ENCODE data around the gene ST3GAL2. TPM values are rescaled to one million over a fixed set of nuclear protein-coding genes. Genes with fewer than 3 reads are reported as not detected.

The ST3GAL2 gene, protein sequence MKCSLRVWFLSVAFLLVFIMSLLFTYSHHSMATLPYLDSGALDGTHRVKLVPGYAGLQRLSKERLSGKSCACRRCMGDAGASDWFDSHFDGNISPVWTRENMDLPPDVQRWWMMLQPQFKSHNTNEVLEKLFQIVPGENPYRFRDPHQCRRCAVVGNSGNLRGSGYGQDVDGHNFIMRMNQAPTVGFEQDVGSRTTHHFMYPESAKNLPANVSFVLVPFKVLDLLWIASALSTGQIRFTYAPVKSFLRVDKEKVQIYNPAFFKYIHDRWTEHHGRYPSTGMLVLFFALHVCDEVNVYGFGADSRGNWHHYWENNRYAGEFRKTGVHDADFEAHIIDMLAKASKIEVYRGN
- 32.7 and 35.9 TPM in 2 replicates for total RNA-seq (2014; rRNA removed; shearing (Covaris generic))

GRCh38 chr16:70438969-70439862, at the start of gene ST3GAL2:
Gene ST3GAL2, minus strand, starts transcription at chr16:70439100. Its CDS starts 40,570 bp downstream, at chr16:70398530.
- in situ Hi-C loops (cut with HindIII; ENCODE audit: low sequenced_read_pairs), result no loop called here
- peak; percentile 97 for DNase-seq (ENCODE audit: low spot score)

- in situ Hi-C loops (cut with HindIII; ENCODE audit: low sequenced_read_pairs), result no loop called here
Observed at GRCh38 chr16:70484867-70485266, 46.0 kb upstream of the ST3GAL2 start.

DNA sequence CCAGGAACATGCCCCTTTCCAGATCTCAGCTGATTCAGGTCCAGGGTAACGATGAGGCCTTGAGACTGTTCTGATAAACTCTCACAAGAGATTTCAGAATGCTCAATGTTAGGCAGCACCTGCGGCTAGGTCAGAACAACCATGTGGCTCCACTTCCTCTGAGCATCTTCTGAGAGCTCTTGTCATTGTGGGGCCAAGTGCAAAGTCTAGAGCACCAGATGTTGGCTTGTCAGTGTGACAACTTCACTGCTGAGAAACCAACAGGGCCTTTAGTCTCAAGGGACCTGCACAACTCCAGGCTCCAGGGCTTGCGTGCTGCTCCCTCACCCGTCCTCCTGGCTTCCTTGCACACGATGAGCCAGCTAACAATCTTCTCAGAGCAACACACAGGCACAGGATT, 44.5 kb upstream of the ST3GAL2 start:
- in situ Hi-C loops (cut with HindIII; ENCODE audit: low sequenced_read_pairs), result no loop called here

More at GRCh38 chr16:70484867-70485266, 46.0 kb upstream of the ST3GAL2 start:
- DNase-seq (ENCODE audit: low spot score), result no peak

GRCh38 chr16:70482624-70483023, 43.7 kb upstream of the ST3GAL2 start:
- DNase-seq (ENCODE audit: low spot score), result no peak
- in situ Hi-C loops (cut with HindIII; ENCODE audit: low sequenced_read_pairs), result no loop called here

More for the DNA sequence above, 44.5 kb upstream of the ST3GAL2 start:
- no peak for DNase-seq (ENCODE audit: low spot score)

GRCh38 chr16:70481929-70482536, 43.1 kb upstream of the ST3GAL2 start:
- in situ Hi-C loops (cut with HindIII; ENCODE audit: low sequenced_read_pairs), result no loop called here

GRCh38 chr16:70480127-70481105, 41.5 kb upstream of the ST3GAL2 start:
- DNase-seq (ENCODE audit: low spot score), result no peak
- in situ Hi-C loops (cut with HindIII; ENCODE audit: low sequenced_read_pairs), result no loop called here

More at GRCh38 chr16:70481929-70482536, 43.1 kb upstream of the ST3GAL2 start:
- DNase-seq (ENCODE audit: low spot score), result no peak

DNA sequence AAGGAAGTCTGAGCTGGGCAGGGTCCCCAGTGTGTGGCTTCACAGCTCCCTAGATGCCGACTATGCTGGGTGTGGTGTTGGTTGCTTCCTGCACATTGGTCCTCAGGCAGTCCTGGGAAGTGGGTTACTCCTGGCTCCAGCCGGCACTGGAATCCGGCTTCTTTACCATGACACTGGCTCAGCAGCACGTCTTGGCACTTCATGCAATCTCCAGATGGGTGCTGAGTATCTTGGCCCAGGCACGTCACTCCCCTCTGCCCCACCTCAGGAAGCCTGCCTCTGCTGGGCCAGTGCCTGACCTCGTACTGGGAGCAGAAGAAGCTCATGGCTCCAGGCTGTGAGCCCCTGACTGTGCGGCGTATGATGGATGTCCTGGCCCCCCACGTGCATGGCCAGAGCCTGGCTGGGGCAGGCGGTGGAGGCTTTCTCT, 40.0 kb upstream of the ST3GAL2 start:
- peak; percentile 69 for DNase-seq (ENCODE audit: low spot score)
- in situ Hi-C loops (cut with HindIII; ENCODE audit: low sequenced_read_pairs), result no loop called here

GRCh38 chr16:70478169-70478568, 39.3 kb upstream of the ST3GAL2 start:
- DNase-seq (ENCODE audit: low spot score), result no peak
- in situ Hi-C loops (cut with HindIII; ENCODE audit: low sequenced_read_pairs), result no loop called here

DNA sequence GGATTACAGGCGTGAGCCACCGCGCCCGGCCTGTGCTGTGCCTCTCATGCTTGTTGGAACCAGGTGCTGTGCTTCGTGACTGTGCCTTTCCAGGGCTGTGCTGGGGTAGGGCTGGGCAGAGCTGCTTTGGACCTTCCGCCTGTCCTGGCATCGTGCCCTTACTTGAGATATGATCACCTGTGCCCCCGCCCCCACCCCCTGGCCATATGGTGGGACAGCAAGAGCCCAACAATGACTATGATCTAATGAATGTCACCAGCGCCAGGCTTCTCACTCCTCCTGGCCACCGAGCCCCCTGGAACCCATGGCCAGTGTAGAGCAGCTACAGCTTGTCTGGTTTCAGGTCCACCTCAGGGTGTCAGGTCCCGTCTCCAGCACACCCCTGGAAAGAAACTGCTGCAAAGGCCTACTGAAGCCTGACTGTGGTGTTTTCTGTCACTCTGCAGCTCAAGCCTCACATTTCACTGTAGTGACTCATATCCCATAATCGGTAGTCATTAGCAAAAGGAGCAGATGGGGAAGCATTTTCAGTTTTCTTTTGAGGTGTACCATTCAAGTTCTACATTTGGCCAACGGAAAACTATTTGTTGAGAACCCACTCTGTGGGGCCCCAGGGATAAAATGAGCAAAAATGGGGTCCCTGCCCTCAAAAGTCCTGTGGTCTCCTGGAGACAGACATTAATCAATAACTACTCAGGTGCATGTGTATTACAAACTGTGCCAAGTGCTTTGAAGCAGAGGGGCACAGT, 37.5 kb upstream of the ST3GAL2 start:
- in situ Hi-C loops (cut with HindIII; ENCODE audit: low sequenced_read_pairs), result no loop called here
- DNase-seq (ENCODE audit: low spot score), result peak; percentile 94

DNA sequence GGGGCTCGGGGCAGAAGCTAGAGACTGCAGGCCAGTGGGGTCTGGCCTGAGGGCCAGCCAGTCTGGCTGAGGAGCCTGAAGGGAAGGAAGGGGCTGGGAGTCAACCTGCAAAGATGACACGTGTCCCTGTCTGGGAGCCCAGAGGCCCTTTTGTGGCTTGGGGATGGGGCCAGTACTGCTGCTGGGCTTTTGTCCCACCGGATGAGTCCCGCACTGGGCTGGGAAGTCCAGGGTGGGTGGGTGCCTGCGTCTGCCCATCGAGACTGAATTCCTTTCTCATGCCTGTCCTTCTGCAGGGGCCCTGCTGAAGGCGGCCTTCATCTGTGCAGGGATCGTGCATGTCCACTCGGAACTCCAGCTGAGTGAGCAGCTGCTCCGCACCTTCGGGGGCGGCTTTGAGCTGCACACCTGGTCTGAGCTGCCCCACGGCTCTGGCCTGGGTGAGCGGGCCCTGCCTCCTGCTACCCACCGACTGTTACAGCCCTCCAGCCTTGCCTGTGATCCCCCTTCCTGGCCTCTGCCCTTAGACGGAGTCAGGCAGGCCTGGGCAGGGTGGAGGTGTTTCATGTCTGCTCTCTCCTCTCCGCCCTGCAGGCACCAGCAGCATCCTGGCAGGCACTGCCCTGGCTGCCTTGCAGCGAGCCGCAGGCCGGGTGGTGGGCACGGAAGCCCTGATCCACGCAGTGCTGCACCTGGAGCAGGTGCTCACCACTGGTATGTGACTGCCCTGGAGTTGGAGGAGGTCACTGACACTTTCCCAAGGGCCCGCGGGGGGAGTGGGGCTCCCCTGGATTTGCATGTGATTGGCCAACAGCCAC, 36.4 kb upstream of the ST3GAL2 start:
- DNase-seq (ENCODE audit: low spot score), result peak; percentile 35
- in situ Hi-C loops (cut with HindIII; ENCODE audit: low sequenced_read_pairs), result no loop called here

- in situ Hi-C loops (cut with HindIII; ENCODE audit: low sequenced_read_pairs), result no loop called here
- DNase-seq (ENCODE audit: low spot score), result no peak
Observed at GRCh38 chr16:70474320-70475053, 35.6 kb upstream of the ST3GAL2 start.

- in situ Hi-C loops (cut with HindIII; ENCODE audit: low sequenced_read_pairs), result no loop called here
- no peak for DNase-seq (ENCODE audit: low spot score)
Observed at GRCh38 chr16:70473446-70474319, 34.8 kb upstream of the ST3GAL2 start.

DNA sequence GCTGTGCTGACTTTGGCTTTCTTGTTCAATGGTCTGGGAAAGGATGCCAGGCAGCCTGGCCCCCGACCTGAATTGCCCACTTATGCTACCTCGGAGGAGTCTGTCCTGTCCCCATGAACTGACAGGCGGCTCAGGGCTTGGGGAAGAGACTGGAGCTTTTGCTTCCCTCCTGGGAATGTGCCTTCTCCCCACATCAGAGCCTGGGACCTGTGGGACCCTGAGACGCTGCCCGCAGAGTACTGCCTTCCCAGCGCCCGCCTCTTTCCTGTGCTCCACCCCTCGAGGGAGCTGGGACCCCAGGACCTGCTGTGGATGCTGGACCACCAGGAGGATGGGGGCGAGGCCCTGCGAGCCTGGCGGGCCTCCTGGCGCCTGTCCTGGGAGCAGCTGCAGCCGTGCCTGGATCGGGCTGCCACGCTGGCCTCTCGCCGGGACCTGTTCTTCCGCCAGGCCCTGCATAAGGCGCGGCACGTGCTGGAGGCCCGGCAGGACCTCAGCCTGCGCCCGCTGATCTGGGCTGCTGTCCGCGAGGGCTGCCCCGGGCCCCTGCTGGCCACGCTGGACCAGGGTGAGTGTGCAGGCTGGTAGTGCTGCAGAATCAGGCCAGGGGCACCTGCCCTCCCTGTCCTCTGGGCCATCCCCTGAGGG, 34.0 kb upstream of the ST3GAL2 start:
- peak; percentile 64 for DNase-seq (ENCODE audit: low spot score)
- in situ Hi-C loops (cut with HindIII; ENCODE audit: low sequenced_read_pairs), result no loop called here

DNA sequence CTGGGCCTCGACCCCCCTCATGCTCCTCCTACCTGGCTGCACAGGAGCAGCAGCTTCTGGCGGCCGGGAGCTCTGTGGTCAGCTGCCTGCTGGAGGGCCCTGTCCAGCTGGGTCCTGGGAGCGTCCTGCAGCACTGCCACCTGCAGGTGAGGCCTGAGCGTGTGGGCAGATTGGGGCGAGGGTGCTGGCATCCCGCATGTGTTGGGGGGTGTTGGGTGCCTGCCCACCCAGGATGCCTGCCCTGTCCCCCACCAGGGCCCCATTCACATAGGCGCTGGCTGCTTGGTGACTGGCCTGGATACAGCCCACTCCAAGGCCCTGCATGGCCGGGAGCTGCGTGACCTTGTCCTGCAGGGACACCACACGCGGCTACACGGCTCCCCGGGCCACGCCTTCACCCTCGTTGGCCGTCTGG, 32.0 kb upstream of the ST3GAL2 start:
- DNase-seq (ENCODE audit: low spot score), result peak; percentile 63
- in situ Hi-C loops (cut with HindIII; ENCODE audit: low sequenced_read_pairs), result no loop called here

Measured in G401 (cell line).